CD4-positive, alpha-beta T cell (primary cell): ENCODE data around the gene TMEM132E. TPM values are rescaled to one million over a fixed set of nuclear protein-coding genes. Genes with fewer than 3 reads are reported as not detected.

Experiments used
- ATAC-seq: fragments of 200-7000 bp; cut with Tn5 transposase; one replicate; pipeline ENCODE4 v1.10.0; 2022; ENCODE audit warnings: mild to moderate bottlenecking; ENCODE audit not compliant: poor library complexity
- CTCF ChIA-PET: fragments of 350-600 bp; sonication (Branson Sonifier 250); formaldehyde crosslinking; loops from one replicate; lab custom pipeline; 2021; ENCODE audit warnings: antibody characterized with exemption, inconsistent platforms; lab: Charles Lee
- POLR2A ChIA-PET: fragments of 350-600 bp; sonication (Branson Sonifier 250); formaldehyde crosslinking; loops from one replicate; lab custom pipeline; 2021; ENCODE audit warnings: antibody characterized with exemption, inconsistent platforms; lab: Charles Lee
- DNase-seq, 14 experiments: peaks; one replicate each; pipeline ENCODE4 v3.0.0-alpha.2; 2013 to 2020; ENCODE audit warnings: mixed read lengths in 2 of 14
- H3K27ac ChIP-seq, 2 donors: one replicate each; pipeline versions ENCODE4 v1.5.1 to v1.7.0; 2013; ENCODE audit warnings: low read length in 2 of 2, low read depth in 1 of 2, mild to moderate bottlenecking in 1 of 2
- H3K27me3 ChIP-seq, 2 experiments: 1 replicate in 1 of 2; 2 replicates in 1 of 2; pipeline versions ENCODE4 v1.6.1 to v1.7.0; 2013; ENCODE audit warnings: low read length in 2 of 2, control low read depth in 1 of 2, mild to moderate bottlenecking in 1 of 2, moderate library complexity in 1 of 2; ENCODE audit not compliant: insufficient read depth in 2 of 2, control insufficient read depth in 1 of 2
- H3K36me3 ChIP-seq: one replicate; pipeline ENCODE4 v1.6.1; 2013; ENCODE audit warnings: low read length, control low read depth; ENCODE audit not compliant: insufficient read depth
- H3K4me1 ChIP-seq: one replicate; pipeline ENCODE4 v1.6.1; 2013; ENCODE audit warnings: low read length, control low read depth; ENCODE audit not compliant: insufficient read depth
- H3K4me3 ChIP-seq: one replicate; pipeline ENCODE4 v1.5.1; 2013; ENCODE audit warnings: mild to moderate bottlenecking, low read length, moderate library complexity
- H3K9me3 ChIP-seq, 2 experiments: 1 replicate in 1 of 2; 2 replicates in 1 of 2; pipeline versions ENCODE4 v1.6.1 to v1.7.0; 2013; ENCODE audit warnings: low read length in 2 of 2, mild to moderate bottlenecking in 2 of 2, control low read depth in 1 of 2, moderate library complexity in 1 of 2; ENCODE audit not compliant: control insufficient read depth in 1 of 2, insufficient read depth in 1 of 2
- H3K27ac Mint-ChIP-seq: one replicate; pipeline ENCODE4 v1.8.0; 2020; ENCODE audit warnings: mixed read lengths
- H3K27me3 Mint-ChIP-seq: one replicate; pipeline ENCODE4 v1.8.0; 2021; ENCODE audit warnings: mixed read lengths
- H3K36me3 Mint-ChIP-seq: one replicate; pipeline ENCODE4 v1.8.0; 2021; ENCODE audit warnings: low read depth, mixed read lengths
- H3K4me1 Mint-ChIP-seq: one replicate; pipeline ENCODE4 v1.8.0; 2021; ENCODE audit warnings: low read depth, mixed read lengths
- H3K4me3 Mint-ChIP-seq: one replicate; pipeline ENCODE4 v1.8.0; 2020; ENCODE audit warnings: mild to moderate bottlenecking, mixed read lengths
- H3K9me3 Mint-ChIP-seq: one replicate; pipeline ENCODE4 v1.8.0; 2020; ENCODE audit warnings: mixed read lengths
- intact Hi-C, 2 experiments: fragments of 100-400 bp; cut with DNase I in 1 of 2; cut with micrococcal nuclease in 1 of 2; formaldehyde crosslinking; loops; one replicate each; pipeline versions ENCODE4 v1.15.1 to v1.9.0; 2023 to 2025; cut with DNase I, micrococcal nuclease
- total RNA-seq, 174 experiments: library from RNA in 2 of 174; stranded (reverse) in 2 of 174; gene quantifications; one replicate each; pipeline ENCODE4 v1.2.3 and lab custom pipeline; 2021 to 2026
- TF ChIP-seq, protein P1 (sequence below): fragments of 200-600 bp; IDR thresholded peaks from one replicate; pipeline ENCODE4 v1.8.0; 2022; ENCODE audit warnings: antibody characterized with exemption, mild to moderate bottlenecking

TMEM132E gene
- total RNA-seq, 2 experiments from 2014 or later = 0.05 TPM; not detected in 1

DNA sequence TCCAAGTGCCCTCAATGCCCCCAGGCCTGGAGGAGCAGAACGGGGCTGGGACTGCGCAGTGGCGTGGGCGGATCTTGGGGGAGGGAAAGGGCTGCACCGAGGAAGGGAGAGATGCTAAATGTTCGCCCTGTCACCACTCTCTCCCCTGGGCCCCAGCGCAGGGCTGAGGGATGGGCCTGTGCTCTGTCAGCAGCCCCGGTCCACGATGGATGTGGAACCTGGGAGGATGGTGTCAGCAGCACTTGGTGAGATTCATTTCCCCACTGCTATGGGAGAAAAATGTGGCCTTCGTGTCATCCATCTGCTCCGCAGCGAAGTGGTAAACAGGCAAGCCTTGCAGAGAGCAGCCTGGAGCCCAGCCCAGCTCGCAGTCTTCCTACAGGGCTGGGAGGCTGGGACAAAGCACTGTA lies 72.0 kb downstream of the TMEM132E start:
- Mint-ChIP-seq H3K27me3 (peaks cover 35% of the 10 kb centered on the region), H3K9me3 (no peaks in the 10 kb centered on the region), H3K36me3 (no peaks in the 10 kb centered on the region), H3K4me3 (no peak overlapping the region), H3K27ac (no peak overlapping the region), H3K4me1 (no peaks in the 10 kb centered on the region)
- no peaks in the 10 kb centered on the region for H3K9me3 ChIP-seq
- no peaks in the 10 kb centered on the region for H3K36me3 ChIP-seq
- CTCF ChIA-PET = no interaction called here
- POLR2A ChIA-PET = no interaction called here
- DNase-seq (no peak), ATAC-seq (no peak)
- TF ChIP-seq, protein P1, sequence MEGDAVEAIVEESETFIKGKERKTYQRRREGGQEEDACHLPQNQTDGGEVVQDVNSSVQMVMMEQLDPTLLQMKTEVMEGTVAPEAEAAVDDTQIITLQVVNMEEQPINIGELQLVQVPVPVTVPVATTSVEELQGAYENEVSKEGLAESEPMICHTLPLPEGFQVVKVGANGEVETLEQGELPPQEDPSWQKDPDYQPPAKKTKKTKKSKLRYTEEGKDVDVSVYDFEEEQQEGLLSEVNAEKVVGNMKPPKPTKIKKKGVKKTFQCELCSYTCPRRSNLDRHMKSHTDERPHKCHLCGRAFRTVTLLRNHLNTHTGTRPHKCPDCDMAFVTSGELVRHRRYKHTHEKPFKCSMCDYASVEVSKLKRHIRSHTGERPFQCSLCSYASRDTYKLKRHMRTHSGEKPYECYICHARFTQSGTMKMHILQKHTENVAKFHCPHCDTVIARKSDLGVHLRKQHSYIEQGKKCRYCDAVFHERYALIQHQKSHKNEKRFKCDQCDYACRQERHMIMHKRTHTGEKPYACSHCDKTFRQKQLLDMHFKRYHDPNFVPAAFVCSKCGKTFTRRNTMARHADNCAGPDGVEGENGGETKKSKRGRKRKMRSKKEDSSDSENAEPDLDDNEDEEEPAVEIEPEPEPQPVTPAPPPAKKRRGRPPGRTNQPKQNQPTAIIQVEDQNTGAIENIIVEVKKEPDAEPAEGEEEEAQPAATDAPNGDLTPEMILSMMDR = no peak
- peaks cover 3 to 8% of the 10 kb centered on the region in 2 experiments for H3K27me3 ChIP-seq
- intact Hi-C loops = no loop called here
- no peak overlapping the region for H3K27ac ChIP-seq
- no peaks in the 10 kb centered on the region for H3K4me1 ChIP-seq
- no peak overlapping the region for H3K4me3 ChIP-seq

GRCh38 chr17:34652021-34652555 lies 72.7 kb downstream of the TMEM132E start:
- no peak for DNase-seq
- H3K4me3 ChIP-seq = no peak overlapping the region
- H3K9me3 ChIP-seq = no peaks in the 10 kb centered on the region
- no peaks in the 10 kb centered on the region for H3K36me3 ChIP-seq
- H3K27me3 ChIP-seq = peaks cover 3 to 8% of the 10 kb centered on the region in 2 experiments
- H3K9me3 Mint-ChIP-seq = no peaks in the 10 kb centered on the region
- H3K4me1 Mint-ChIP-seq = no peaks in the 10 kb centered on the region
- H3K27me3 Mint-ChIP-seq = peaks cover 35% of the 10 kb centered on the region
- TF ChIP-seq, protein P1 = no peak
- CTCF ChIA-PET = no interaction called here
- no peak overlapping the region for H3K27ac ChIP-seq
- no peak overlapping the region for H3K4me3 Mint-ChIP-seq
- H3K4me1 ChIP-seq = no peaks in the 10 kb centered on the region
- intact Hi-C loops = no loop called here
- ATAC-seq = no peak
- POLR2A ChIA-PET = no interaction called here
- no peak overlapping the region for H3K27ac Mint-ChIP-seq
- H3K36me3 Mint-ChIP-seq = no peaks in the 10 kb centered on the region

GRCh38 chr17:34653511-34653910 lies 74.1 kb downstream of the TMEM132E start:
- intact Hi-C loops = no loop called here
- H3K4me1 Mint-ChIP-seq = no peaks in the 10 kb centered on the region

More at GRCh38 chr17:34653511-34653910, 74.1 kb downstream of the TMEM132E start:
- H3K9me3 Mint-ChIP-seq = no peaks in the 10 kb centered on the region
- Histone ChIP-seq H3K9me3 (no peaks in the 10 kb centered on the region), H3K4me1 (no peaks in the 10 kb centered on the region), H3K27ac (no peak overlapping the region), H3K36me3 (no peaks in the 10 kb centered on the region), H3K27me3 (peaks cover 3 to 8% of the 10 kb centered on the region in 2 experiments), H3K4me3 (no peak overlapping the region)
- no peak for ATAC-seq
- H3K4me3 Mint-ChIP-seq = no peak overlapping the region
- POLR2A ChIA-PET = interaction anchor here (1.6 kb wide), 1 partner anchor 15 kb away, joined by 3 read pairs; no protein-coding TSS in a partner anchor
- CTCF ChIA-PET = no interaction called here
- peaks cover 35% of the 10 kb centered on the region for H3K27me3 Mint-ChIP-seq
- H3K27ac Mint-ChIP-seq = no peak overlapping the region
- no peak for DNase-seq
- no peaks in the 10 kb centered on the region for H3K36me3 Mint-ChIP-seq
- TF ChIP-seq, protein P1 = no peak
